HG03460 (cell line): ENCODE results near the gene AK5.
"Not testable (repeated sequence)": the region's sequence is repeated elsewhere in the genome, so short reads cannot be mapped to it uniquely, and the experiment has no call there.

Source experiments
- ATAC-seq: cut with Tn5 transposase; IDR thresholded peaks from one replicate; pipeline ENCODE4 v1.9.1; 2021; ENCODE audit not compliant: unreplicated experiment

AK5 gene

GRCh38 chr1:77394166-77394565 is 112.3 kb downstream of the AK5 start:
- no peak for ATAC-seq

- no peak for ATAC-seq
Observed at GRCh38 chr1:77395051-77395450, 113.2 kb downstream of the AK5 start.

- ATAC-seq = no peak
Observed at GRCh38 chr1:77398152-77398551, 116.3 kb downstream of the AK5 start.

- no peak for ATAC-seq
Observed at GRCh38 chr1:77399250-77400086, 117.6 kb downstream of the AK5 start.

- ATAC-seq = no peak
Observed at GRCh38 chr1:77400781-77401180, 119.0 kb downstream of the AK5 start.

- no peak for ATAC-seq
Observed at GRCh38 chr1:77401384-77401783, 119.6 kb downstream of the AK5 start.

GRCh38 chr1:77405186-77405585 is 123.4 kb downstream of the AK5 start:
- no peak for ATAC-seq

GRCh38 chr1:77406661-77407060 is 124.8 kb downstream of the AK5 start:
- ATAC-seq = no peak

GRCh38 chr1:77407738-77408375 is 126.0 kb downstream of the AK5 start:
- ATAC-seq = no peak

GRCh38 chr1:77408933-77409332 is 127.1 kb downstream of the AK5 start:
- not testable (repeated sequence) for ATAC-seq

GRCh38 chr1:77412069-77412819 is 130.4 kb downstream of the AK5 start:
- ATAC-seq = no peak

- peak; percentile 45 for ATAC-seq
Observed at GRCh38 chr1:77412820-77413530, 131.2 kb downstream of the AK5 start.

- ATAC-seq = peak; percentile 83
Observed at GRCh38 chr1:77413541-77414335, 131.9 kb downstream of the AK5 start.

- ATAC-seq = no peak
Observed at GRCh38 chr1:77415579-77415978, 133.8 kb downstream of the AK5 start.

GRCh38 chr1:77416692-77417450 is 135.1 kb downstream of the AK5 start:
- ATAC-seq = no peak

GRCh38 chr1:77418055-77418454 is 136.2 kb downstream of the AK5 start:
- ATAC-seq = not testable (repeated sequence)

- no peak for ATAC-seq
Observed at GRCh38 chr1:77421504-77422233, 139.8 kb downstream of the AK5 start.

GRCh38 chr1:77424236-77424635 is 142.4 kb downstream of the AK5 start:
- ATAC-seq = no peak

GRCh38 chr1:77428068-77428467 is 146.2 kb downstream of the AK5 start:
- ATAC-seq = no peak
